Thyroid gland (tissue), 4 donors: ENCODE results near the gene ACADM.

ENCODE experiments used
- POLR2A ChIP-seq, 2 donors: fragments of 450-650 bp; IDR thresholded peaks; one replicate each; pipeline ENCODE4 v1.6.1; 2017; ENCODE audit warnings: antibody characterized with exemption in 2 of 2, mild to moderate bottlenecking in 2 of 2, moderate library complexity in 1 of 2
- TF ChIP-seq, protein P1 (sequence below), 6 experiments: fragments of 200-600 bp in 3 of 6; fragments of 450-650 bp in 3 of 6; sonication (generic) in 3 of 6; IDR thresholded peaks; one replicate each; pipeline ENCODE4 v1.5.1; 2016 to 2019; ENCODE audit warnings: antibody characterized with exemption in 6 of 6, mild to moderate bottlenecking in 2 of 6, inconsistent platforms in 1 of 6, moderate library complexity in 1 of 6

DNA sequence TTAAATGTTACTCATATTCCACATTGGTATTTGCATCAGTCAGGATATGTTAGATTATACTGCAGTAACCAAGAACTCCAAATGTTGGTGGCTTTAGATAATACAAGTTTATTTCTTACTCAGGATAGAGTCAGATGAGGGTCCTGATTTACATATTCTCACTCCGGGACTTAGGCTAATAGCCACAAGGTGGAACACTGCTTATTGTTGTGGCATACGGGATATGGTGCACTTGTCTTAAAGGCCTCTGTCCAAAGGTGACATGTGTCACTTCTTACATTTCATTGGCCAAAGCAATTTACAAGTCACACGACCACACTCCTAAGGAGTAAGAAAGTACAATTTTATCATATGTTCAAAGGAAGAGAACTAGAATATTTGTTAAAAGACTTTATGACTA is 28.5 kb upstream of the ACADM start:
- TF ChIP-seq, protein P1, sequence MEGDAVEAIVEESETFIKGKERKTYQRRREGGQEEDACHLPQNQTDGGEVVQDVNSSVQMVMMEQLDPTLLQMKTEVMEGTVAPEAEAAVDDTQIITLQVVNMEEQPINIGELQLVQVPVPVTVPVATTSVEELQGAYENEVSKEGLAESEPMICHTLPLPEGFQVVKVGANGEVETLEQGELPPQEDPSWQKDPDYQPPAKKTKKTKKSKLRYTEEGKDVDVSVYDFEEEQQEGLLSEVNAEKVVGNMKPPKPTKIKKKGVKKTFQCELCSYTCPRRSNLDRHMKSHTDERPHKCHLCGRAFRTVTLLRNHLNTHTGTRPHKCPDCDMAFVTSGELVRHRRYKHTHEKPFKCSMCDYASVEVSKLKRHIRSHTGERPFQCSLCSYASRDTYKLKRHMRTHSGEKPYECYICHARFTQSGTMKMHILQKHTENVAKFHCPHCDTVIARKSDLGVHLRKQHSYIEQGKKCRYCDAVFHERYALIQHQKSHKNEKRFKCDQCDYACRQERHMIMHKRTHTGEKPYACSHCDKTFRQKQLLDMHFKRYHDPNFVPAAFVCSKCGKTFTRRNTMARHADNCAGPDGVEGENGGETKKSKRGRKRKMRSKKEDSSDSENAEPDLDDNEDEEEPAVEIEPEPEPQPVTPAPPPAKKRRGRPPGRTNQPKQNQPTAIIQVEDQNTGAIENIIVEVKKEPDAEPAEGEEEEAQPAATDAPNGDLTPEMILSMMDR (IDR thresholded peaks at IDR 0.05), result no peak
- TF ChIP-seq POLR2A (IDR thresholded peaks at IDR 0.05), result no peak
